HCEC 1CT (cell line): ENCODE measurements around the gene FBXW5.

ENCODE experiments used
- DNase-seq: peaks from one replicate; pipeline ENCODE4 v3.0.0-alpha.2; 2017

FBXW5 gene

GRCh38 chr9:136907011-136907914 is 37.3 kb downstream of the FBXW5 start:
- no peak for DNase-seq

- no peak for DNase-seq
These were observed 38.3 kb downstream of the FBXW5 start for GRCh38 chr9:136906266-136906665.

- DNase-seq: no peak
These were observed 41.4 kb downstream of the FBXW5 start for GRCh38 chr9:136903041-136903554.

- no peak for DNase-seq
These were observed 42.2 kb downstream of the FBXW5 start for GRCh38 chr9:136902259-136902821.

- DNase-seq: peak; percentile 47
These were observed 42.9 kb downstream of the FBXW5 start for GRCh38 chr9:136901516-136902258.

- DNase-seq: no peak
These were observed 43.5 kb downstream of the FBXW5 start for GRCh38 chr9:136900988-136901515.

GRCh38 chr9:136900556-136900955 is 44.0 kb downstream of the FBXW5 start:
- DNase-seq: no peak

- DNase-seq: no peak
These were observed 45.3 kb downstream of the FBXW5 start for GRCh38 chr9:136899196-136899595.

GRCh38 chr9:136898483-136899100 is 45.9 kb downstream of the FBXW5 start:
- DNase-seq: no peak

- DNase-seq: no peak
These were observed 48.5 kb downstream of the FBXW5 start for GRCh38 chr9:136896027-136896426.

- DNase-seq: no peak
These were observed 53.9 kb downstream of the FBXW5 start for GRCh38 chr9:136890661-136891060.
